Lower lobe of right lung (tissue), 2 donors: ENCODE data around the gene AUTS2. TPM values are rescaled to one million over a fixed set of nuclear protein-coding genes. Genes with fewer than 3 reads are reported as not detected.

Source experiments
- ATAC-seq, 2 donors: fragments of 200-7000 bp; cut with Tn5 transposase; one replicate each; pipeline ENCODE4 v1.9.1; 2020 to 2022; ENCODE audit warnings: mild to moderate bottlenecking in 2 of 2, moderate library complexity in 2 of 2
- DNase-seq: peaks from one replicate; pipeline ENCODE4 v3.0.0-alpha.2; 2020
- H3K27ac ChIP-seq: fragments of 200-600 bp; one replicate; pipeline ENCODE4 v1.8.0; 2022
- H3K27me3 ChIP-seq: fragments of 200-600 bp; one replicate; pipeline ENCODE4 v1.8.0; 2022; ENCODE audit warnings: low read depth
- H3K36me3 ChIP-seq: fragments of 200-600 bp; one replicate; pipeline ENCODE4 v1.8.0; 2022; ENCODE audit warnings: mild to moderate bottlenecking
- H3K4me1 ChIP-seq: fragments of 200-600 bp; one replicate; pipeline ENCODE4 v1.8.0; 2022
- H3K4me3 ChIP-seq: fragments of 200-600 bp; one replicate; pipeline ENCODE4 v1.8.0; 2022; ENCODE audit warnings: mild to moderate bottlenecking
- H3K9me3 ChIP-seq: fragments of 200-600 bp; one replicate; pipeline ENCODE4 v1.8.0; 2022
- CTCF ChIP-seq: fragments of 200-600 bp; IDR thresholded peaks from one replicate; pipeline ENCODE4 v1.8.0; 2022; ENCODE audit warnings: antibody characterized with exemption, mild to moderate bottlenecking
- intact Hi-C: fragments of 100-400 bp; cut with DNase I; formaldehyde crosslinking; loops from one replicate; pipeline ENCODE4 v1.11.0; 2022
- total RNA-seq: library from RNA; stranded (reverse); fragmentation: NEBNext Ultra II Directional; extraction: Animal tissue kit (Norgen Biotek cat#: 25700); gene quantifications from one replicate; pipeline ENCODE4 v1.2.1, GENCODE V29; 2021
- donor health status: DM: no; HTN: yes; CAD: no; lungs with severe emphysema.

The AUTS2 gene
- total RNA-seq, 1 donor from 2014 or later = 45.7 TPM

- intact Hi-C loops = no loop called here
- DNase-seq (no peak), ATAC-seq (no peak)
- no peaks in the 10 kb centered on the region for H3K27me3 ChIP-seq
- H3K36me3 ChIP-seq = no peaks in the 10 kb centered on the region
- no peak overlapping the region for H3K4me3 ChIP-seq
- H3K4me1 ChIP-seq = no peaks in the 10 kb centered on the region
- no peak for TF ChIP-seq CTCF
- no peaks in the 10 kb centered on the region for H3K9me3 ChIP-seq
- no peak overlapping the region for H3K27ac ChIP-seq
Measured at GRCh38 chr7:69903410-69903809, 305.1 kb downstream of the AUTS2 start.

- no peaks in the 10 kb centered on the region for H3K4me1 ChIP-seq
- no peaks in the 10 kb centered on the region for H3K36me3 ChIP-seq
- no peak overlapping the region for H3K4me3 ChIP-seq
- H3K9me3 ChIP-seq = no peaks in the 10 kb centered on the region
- no peak for TF ChIP-seq CTCF
- intact Hi-C loops = no loop called here
- no peak overlapping the region for H3K27ac ChIP-seq
- DNase-seq = no peak
- H3K27me3 ChIP-seq = no peaks in the 10 kb centered on the region
- ATAC-seq = no peak
Measured at GRCh38 chr7:69906283-69906995, 308.2 kb downstream of the AUTS2 start.

GRCh38 chr7:69907720-69908119, 309.4 kb downstream of the AUTS2 start:
- no peak overlapping the region for H3K4me3 ChIP-seq
- no peaks in the 10 kb centered on the region for H3K9me3 ChIP-seq
- no peak overlapping the region for H3K27ac ChIP-seq
- no peak for ATAC-seq
- no peaks in the 10 kb centered on the region for H3K27me3 ChIP-seq
- intact Hi-C loops = no loop called here
- H3K4me1 ChIP-seq = no peaks in the 10 kb centered on the region
- TF ChIP-seq CTCF = no peak
- no peaks in the 10 kb centered on the region for H3K36me3 ChIP-seq
- DNase-seq = no peak

DNA sequence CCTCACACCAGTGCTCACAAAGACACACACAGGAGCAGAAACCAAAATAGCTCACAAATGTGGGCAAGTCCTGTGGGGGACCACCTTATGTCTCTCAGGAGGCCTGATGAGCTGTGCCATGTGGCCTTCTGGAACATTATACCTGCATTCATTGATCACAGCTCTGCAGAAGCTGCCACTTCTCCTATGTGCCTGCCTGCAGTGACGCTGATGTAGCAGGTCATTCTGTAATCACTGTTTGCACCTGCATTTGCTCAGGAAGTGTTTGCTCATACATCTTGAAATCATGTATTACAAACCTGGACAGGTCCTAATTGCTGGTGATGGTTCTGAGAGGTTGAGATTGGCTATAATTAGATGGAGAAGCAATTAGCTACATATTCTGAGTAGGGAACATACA, 310.2 kb downstream of the AUTS2 start:
- Histone ChIP-seq H3K27me3 (no peaks in the 10 kb centered on the region), H3K27ac (no peak overlapping the region), H3K36me3 (no peaks in the 10 kb centered on the region), H3K9me3 (no peaks in the 10 kb centered on the region), H3K4me3 (no peak overlapping the region), H3K4me1 (no peaks in the 10 kb centered on the region)
- DNase-seq = no peak
- TF ChIP-seq CTCF = no peak
- intact Hi-C loops = no loop called here
- ATAC-seq = no peak

DNA sequence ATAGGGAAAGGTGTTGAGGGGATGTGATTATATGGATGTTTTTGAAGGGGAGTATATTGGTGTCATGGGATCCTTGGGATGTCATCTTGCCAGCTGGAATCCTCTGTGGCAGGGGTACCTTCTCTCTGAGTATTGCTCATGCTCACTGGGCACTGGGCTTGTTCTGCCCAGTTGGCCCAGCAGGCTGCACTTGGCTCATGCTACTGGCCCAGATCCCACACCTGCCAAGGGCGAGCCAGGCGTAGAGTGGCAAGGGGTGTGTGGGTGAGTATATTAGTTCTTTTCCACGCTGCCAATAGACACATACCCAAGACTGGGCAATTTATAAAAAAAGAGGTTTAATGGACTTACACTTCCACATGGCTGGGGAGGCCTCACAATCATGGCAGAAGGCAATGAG, 311.9 kb downstream of the AUTS2 start:
- H3K27ac ChIP-seq = no peak overlapping the region
- no peaks in the 10 kb centered on the region for H3K36me3 ChIP-seq
- DNase-seq (no peak), ATAC-seq (no peak)
- no peak overlapping the region for H3K4me3 ChIP-seq
- no peaks in the 10 kb centered on the region for H3K9me3 ChIP-seq
- no peaks in the 10 kb centered on the region for H3K27me3 ChIP-seq
- intact Hi-C loops = no loop called here
- TF ChIP-seq CTCF = no peak
- no peaks in the 10 kb centered on the region for H3K4me1 ChIP-seq
